ENCODE results near the gene SECISBP2. TPM values are rescaled to one million over a fixed set of nuclear protein-coding genes. Genes with fewer than 3 reads are reported as not detected.

The SECISBP2 gene
- total RNA-seq, 1 donor from 2014 or later = 47.3 TPM

GRCh38 chr9:89379031-89379430 lies 60.7 kb downstream of the SECISBP2 start:
- TF ChIP-seq CTCF (IDR thresholded peaks at IDR 0.05; ENCODE audit: insufficient read depth, low read length, poor library complexity, severe bottlenecking) = no peak
- no peak overlapping the region for H3K4me3 ChIP-seq (ENCODE audit: low read depth, low read length)
- DNase-seq (ENCODE audit: low read depth) = no peak
- H3K27me3 ChIP-seq (ENCODE audit: control insufficient read depth, insufficient read depth, low read length) = no peaks in the 10 kb centered on the region
- H3K36me3 ChIP-seq (ENCODE audit: control insufficient read depth, insufficient read depth, low read length) = peaks cover 2% of the 10 kb centered on the region

DNA sequence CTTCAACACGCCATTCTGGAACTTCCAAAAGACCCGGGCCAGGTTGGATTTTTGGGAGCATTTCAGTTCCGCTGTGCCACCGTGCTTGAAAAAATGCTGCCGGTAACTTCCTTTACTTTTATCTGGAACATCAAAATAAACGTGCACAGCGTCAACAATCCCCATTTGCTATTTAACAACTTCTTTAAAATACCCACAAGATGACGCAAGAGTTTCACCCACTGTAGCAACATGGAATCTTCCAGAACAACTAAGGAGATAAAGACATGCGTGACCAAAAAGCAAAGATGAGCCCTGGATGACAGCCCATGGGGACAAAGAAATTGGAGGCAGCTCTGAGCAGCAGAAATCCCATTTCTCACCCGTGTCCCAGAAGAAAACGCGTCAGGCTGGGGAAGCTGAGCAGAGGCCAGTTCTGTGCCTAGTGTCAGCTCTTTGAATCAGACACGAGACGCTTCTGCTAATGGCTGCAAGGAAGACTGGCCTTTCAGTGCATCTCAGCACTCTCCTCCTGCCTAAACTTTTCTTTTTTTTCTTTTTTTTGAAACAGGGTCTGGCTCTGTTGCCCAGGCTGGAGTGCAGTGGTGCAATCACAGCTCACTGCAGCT lies 61.3 kb downstream of the SECISBP2 start:
- no peak for DNase-seq (ENCODE audit: low read depth)
- TF ChIP-seq CTCF (IDR thresholded peaks at IDR 0.05; ENCODE audit: insufficient read depth, low read length, poor library complexity, severe bottlenecking) = no peak

GRCh38 chr9:89380437-89381307 lies 62.4 kb downstream of the SECISBP2 start:
- Histone ChIP-seq H3K27me3 (ENCODE audit: control insufficient read depth, insufficient read depth, low read length) (no peaks in the 10 kb centered on the region), H3K36me3 (ENCODE audit: control insufficient read depth, insufficient read depth, low read length) (peaks cover 2% of the 10 kb centered on the region), H3K4me3 (ENCODE audit: low read depth, low read length) (no peak overlapping the region)
- TF ChIP-seq CTCF (IDR thresholded peaks at IDR 0.05; ENCODE audit: insufficient read depth, low read length, poor library complexity, severe bottlenecking) = no peak
- peak; percentile 45 for DNase-seq (ENCODE audit: low read depth)

More for the DNA sequence above, 61.3 kb downstream of the SECISBP2 start:
- Histone ChIP-seq H3K36me3 (ENCODE audit: control insufficient read depth, insufficient read depth, low read length) (peaks cover 2% of the 10 kb centered on the region), H3K4me3 (ENCODE audit: low read depth, low read length) (no peak overlapping the region), H3K27me3 (ENCODE audit: control insufficient read depth, insufficient read depth, low read length) (no peaks in the 10 kb centered on the region)

DNA sequence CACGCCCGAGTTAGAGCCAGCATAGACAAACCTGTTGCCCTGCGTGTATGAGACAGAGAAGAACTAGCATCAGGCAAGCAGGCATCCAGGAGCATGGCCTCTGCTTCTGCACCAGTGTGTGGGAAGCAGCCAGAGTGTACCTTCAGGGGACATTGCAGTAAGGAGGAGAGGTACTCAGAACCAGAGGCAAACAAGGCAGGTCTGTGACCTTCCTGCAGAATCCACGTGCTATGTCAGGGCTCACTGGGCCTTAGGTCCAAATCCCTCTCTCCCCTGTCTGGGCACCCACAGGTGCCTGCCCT lies 63.0 kb downstream of the SECISBP2 start:
- no peaks in the 10 kb centered on the region for H3K27me3 ChIP-seq (ENCODE audit: control insufficient read depth, insufficient read depth, low read length)
- DNase-seq (ENCODE audit: low read depth) = no peak
- H3K36me3 ChIP-seq (ENCODE audit: control insufficient read depth, insufficient read depth, low read length) = peaks cover 2% of the 10 kb centered on the region
- no peak for TF ChIP-seq CTCF (IDR thresholded peaks at IDR 0.05; ENCODE audit: insufficient read depth, low read length, poor library complexity, severe bottlenecking)
- H3K4me3 ChIP-seq (ENCODE audit: low read depth, low read length) = no peak overlapping the region

- Histone ChIP-seq H3K36me3 (ENCODE audit: control insufficient read depth, insufficient read depth, low read length) (peaks cover 2% of the 10 kb centered on the region), H3K4me3 (ENCODE audit: low read depth, low read length) (no peak overlapping the region), H3K27me3 (ENCODE audit: control insufficient read depth, insufficient read depth, low read length) (no peaks in the 10 kb centered on the region)
- no peak for DNase-seq (ENCODE audit: low read depth)
- no peak for TF ChIP-seq CTCF (IDR thresholded peaks at IDR 0.05; ENCODE audit: insufficient read depth, low read length, poor library complexity, severe bottlenecking)
These were observed 64.0 kb downstream of the SECISBP2 start for GRCh38 chr9:89382026-89382986.

Measured in kidney epithelial cell (primary cell).